ENCODE results near the gene OS9. TPM values are rescaled to one million over a fixed set of nuclear protein-coding genes. Genes with fewer than 3 reads are reported as not detected.
A peak's percentile ranks its signal among the peaks of the same experiment; 100 is the strongest.
"Not testable (repeated sequence)": the region's sequence is repeated elsewhere in the genome, so short reads cannot be mapped to it uniquely, and the experiment has no call there.

OS9 gene
- total RNA-seq, result 146 TPM

DNA sequence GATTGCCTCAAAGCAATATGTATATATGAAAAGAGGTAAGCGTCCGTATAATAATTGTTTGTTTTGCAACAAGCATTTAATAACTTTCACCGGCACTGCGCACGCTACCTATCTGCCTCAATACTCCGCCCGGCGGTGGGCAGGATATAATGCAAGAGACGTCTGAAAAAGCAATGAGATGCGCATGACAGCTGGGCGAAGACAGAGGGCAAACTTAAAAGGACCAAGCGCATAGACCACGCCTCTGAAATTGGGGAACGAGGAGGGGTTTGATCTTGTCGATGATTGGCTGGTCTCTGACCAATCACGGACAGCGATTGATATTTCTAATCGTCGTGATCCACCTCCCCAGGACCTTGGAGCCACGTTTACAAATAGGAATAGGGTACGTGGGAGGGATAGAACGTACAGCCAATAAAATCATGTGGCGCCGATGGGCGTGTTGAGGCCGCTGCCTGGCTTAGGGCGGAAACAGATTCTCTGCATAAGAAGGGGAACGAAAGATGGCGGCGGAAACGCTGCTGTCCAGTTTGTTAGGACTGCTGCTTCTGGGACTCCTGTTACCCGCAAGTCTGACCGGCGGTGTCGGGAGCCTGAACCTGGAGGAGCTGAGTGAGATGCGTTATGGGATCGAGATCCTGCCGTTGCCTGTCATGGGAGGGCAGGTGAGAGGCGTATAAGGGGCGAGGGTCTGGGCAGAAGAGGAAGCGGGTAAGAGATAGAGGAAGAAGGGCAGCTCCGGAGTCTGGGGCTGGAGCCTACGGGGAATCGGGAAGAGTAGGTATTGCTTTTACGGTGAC, at the start of gene OS9:
Gene OS9, plus strand, starts transcription at position 474 of the 800 bp plus-strand sequence. Its CDS starts 30 bp downstream, at position 504.
- peak; percentile 100 for DNase-seq

DNA sequence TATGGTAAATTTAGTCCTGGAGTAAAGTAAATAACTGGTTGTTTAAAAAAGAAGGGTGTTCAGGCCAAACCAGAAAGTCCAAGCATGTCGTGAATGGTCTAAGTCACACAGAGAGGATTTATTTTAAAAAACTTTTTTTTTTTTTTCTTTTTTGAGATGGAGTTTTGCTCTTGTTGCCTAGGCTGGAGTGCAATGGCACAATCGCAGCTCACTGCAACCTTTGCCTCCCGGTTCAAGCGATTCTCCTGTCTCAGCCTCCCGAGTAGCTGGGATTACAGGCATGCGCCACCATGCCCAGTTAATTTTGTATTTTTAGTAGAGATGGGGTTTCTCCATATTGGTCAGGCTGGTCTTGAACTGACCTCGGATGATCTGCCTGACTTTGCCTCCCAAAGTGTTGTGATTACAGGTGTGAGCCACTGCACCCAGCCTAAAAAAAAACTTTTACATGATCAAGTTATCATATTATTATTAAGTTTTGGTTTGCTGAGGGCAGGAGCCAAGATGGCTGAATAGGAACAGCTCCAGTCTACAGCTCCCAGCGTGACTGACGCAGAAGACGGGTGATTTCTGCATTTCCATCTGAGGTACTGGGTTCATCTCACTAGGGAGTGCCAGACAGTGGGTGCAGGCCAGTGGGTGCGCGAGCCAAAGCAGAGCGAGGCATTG, 47.8 kb upstream of the OS9 start:
- DNase-seq, result not testable (repeated sequence)

DNA sequence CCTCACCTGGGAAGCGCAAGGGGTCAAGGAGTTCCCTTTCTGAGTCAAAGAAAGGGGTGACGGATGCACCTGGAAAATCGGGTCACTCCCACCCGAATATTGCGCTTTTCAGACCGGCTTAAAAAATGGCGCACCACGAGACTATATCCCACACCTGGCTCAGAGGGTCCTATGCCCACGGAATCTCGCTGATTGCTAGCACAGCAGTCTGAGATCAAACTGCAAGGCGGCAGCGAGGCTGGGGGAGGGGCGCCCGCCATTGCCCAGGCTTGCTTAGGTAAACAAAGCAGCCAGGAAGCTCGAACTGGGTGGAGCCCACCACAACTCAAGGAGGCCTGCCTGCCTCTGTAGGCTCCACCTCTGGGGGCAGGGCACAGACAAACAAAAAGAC, 47.3 kb upstream of the OS9 start:
- not testable (repeated sequence) for DNase-seq

DNA sequence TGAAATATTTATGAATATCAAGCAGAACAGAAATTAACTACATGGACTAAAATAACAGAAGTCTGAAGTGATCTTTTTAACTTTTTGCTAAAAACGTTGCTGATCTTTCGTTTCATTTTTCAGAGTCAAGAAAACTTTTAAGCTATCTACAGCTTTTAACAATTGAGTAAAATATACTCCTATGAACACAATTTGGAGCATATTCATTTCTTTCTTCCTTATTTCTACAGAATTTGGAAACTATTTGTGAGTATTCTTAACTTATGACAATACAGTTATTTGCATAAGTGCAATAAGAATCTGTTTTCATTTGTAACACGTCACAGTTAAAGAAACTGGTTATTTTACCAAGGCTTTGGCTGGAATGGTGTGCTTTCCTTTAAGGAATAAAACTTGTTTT, 39.9 kb upstream of the OS9 start:
- no peak for DNase-seq

- no peak for DNase-seq
These were observed 38.2 kb upstream of the OS9 start for GRCh38 chr12:57655541-57656240.

GRCh38 chr12:57656408-57656807, 37.5 kb upstream of the OS9 start:
- not testable (repeated sequence) for DNase-seq

DNA sequence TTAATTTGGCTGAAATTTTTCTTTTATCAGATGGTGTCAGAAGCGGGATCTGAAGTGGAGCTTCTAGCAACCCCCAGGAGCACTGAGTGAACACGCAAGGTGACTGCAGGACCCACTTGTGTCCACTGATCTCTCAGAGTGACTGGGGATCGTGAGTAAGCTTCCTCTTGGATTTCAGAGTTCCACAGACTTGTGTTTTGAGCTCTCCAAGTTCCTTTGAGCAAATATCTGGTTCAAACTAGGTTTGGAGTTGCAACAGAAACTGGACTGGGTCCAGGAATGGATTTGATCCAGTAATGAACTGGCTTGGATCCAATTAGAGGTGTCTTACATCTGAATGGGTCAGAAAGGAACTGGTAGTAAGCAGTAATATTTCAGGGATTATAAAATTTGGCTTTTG, 36.2 kb upstream of the OS9 start:
- DNase-seq, result no peak

- no peak for DNase-seq
These were observed 35.0 kb upstream of the OS9 start for GRCh38 chr12:57658890-57659289.

- DNase-seq, result no peak
These were observed 32.6 kb upstream of the OS9 start for GRCh38 chr12:57661376-57661775.

DNA sequence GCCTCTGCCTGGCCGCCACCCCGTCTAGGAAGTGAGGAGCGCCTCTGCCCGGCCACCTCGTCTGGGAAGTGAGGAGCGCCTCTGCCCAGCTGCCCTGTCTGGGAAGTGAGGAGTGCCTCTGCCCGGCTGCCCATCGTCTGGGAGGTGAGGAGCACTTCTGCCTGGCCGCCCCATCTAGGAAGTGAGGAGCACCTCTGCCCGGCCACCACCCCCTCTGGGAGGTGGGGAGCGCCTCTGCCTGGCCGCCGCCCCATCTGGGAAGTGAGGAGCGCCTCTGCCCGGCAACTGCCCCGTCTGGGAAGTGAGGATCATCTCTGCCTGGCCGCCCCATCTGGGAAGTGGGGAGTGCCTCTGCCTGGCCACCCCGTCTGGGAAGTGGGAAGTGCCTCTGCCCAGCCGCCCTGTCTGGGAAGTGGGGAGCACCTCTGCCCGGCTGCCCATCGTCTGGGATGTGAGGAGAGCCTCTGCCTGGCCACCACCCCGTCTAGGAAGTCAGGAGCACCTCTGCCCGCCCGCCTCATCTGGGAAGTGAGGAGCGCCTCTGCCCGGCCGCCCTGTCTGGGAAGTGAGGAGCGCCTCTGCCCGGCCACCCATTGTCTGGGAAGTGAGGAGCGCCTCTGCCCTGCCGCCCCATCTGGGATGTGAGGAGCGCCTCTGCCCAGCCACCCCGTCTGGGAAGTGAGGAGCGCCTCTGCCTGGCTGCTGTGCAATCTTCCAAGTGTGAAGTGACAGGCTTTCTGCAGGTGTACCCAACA, 28.7 kb upstream of the OS9 start:
- DNase-seq, result not testable (repeated sequence)

- no peak for DNase-seq
These were observed 27.0 kb upstream of the OS9 start for GRCh38 chr12:57666897-57667296.

GRCh38 chr12:57669691-57670090, 24.2 kb upstream of the OS9 start:
- not testable (repeated sequence) for DNase-seq

DNA sequence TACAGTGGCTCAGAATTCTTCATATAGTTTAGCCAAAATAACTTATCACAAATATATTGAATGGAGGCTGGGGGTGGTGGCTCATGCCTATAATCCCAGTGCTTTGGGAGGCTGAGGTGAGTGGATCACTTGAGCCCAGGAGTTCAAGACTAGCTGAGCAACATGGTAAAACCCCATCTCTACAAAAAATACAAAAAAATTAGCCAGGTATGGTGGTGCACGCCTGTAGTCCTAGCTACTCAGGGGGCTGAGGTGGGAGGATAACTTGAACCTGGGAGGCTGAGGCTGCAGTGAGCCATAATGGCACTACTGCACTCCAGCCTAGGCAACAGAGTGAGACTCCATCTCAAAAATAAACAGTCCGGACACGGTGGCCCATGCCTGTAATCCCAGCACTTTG, 22.1 kb upstream of the OS9 start:
- not testable (repeated sequence) for DNase-seq

DNA sequence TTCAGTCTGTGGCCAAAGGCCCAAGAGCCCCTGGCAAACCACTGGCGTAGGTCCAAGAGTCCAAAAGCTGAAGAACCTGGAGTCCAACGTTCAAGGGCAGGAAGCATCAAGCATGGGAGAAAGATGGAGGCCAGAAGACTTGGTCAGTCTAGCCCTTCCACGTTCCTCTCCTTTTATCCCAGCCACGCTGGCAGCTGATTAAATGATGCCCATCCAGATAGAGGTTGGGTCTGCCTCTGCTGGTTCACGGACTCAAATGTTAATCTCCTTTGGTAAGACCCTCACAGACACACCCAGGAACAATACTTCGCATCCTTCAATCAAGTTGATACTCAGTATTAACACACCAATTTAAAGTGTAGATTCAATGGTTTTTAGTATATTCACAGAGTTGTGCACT, 21.1 kb upstream of the OS9 start:
- DNase-seq, result no peak

DNA sequence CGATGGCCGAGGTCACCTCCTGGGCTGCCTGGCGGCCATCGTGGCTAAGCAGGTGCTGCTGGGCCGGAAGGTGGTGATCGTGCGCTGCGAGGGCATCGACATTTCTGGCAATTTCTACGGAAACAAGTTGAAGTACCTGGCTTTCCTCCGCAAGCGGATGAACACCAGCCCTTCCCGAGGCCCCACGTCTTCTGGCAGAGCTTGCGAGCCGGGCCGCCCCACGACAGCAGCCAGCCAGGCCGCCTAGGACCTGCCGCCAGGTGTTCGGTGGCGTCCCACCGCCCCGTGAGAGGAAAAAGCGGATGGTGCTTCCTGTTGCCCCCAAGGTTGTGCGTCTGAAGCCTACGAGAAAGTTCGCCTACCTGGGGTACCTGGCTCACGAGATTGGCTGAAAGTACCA, 19.2 kb upstream of the OS9 start:
- no peak for DNase-seq

- not testable (repeated sequence) for DNase-seq
These were observed 16.0 kb upstream of the OS9 start for GRCh38 chr12:57677947-57678346.

DNA sequence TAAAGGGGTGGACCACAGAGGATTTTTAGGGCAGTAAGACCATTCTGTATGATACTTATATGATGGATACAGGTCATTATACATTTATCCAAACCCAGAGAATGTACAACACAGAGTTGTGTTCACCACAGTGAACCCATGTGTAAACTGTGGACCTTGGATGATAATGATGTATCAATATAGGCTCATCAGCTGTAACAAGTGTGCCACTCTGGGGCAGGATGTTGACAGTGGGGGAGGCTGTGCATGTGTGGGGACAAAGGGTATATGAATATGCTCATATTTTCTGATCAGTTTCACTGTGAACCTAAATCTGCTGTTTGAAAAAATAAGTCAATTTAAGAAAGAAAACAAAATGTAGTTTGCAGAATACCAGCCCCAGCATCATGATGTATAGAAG, 14.2 kb upstream of the OS9 start:
- no peak for DNase-seq

DNA sequence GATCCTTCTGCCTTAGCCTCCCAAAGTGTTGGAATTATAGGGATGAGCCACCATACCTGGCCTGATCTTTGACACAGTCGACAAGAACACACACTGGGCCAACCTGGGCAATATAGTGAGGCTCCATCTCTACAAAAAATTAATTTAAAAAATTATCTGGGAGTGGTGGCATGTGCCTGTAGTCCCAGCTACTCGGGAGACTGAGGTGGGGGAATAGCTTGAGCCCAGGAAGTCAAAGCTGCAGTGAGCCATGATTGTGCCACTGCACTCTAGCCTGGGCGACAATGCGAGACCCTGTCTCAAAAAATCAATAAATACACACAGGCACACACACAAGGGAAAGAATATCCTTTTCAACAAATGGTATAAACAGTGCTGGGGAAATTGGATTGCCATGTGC, 6.1 kb upstream of the OS9 start:
- DNase-seq, result no peak

GRCh38 chr12:57688931-57689330, 5.0 kb upstream of the OS9 start:
- DNase-seq, result no peak

- DNase-seq, result no peak
These were observed 1.4 kb upstream of the OS9 start for GRCh38 chr12:57692500-57692899.

GRCh38 chr12:57693317-57693658, 644 bp upstream of the OS9 start:
- no peak for DNase-seq

GRCh38 chr12:57694459-57695019, 607 bp downstream of the OS9 start:
- peak; percentile 41 for DNase-seq
